ENCODE measurements around the gene TEX101.

Gene TEX101

GRCh38 chr19:43395561-43395960 lies 19.1 kb upstream of the TEX101 start:
- Mint-ChIP-seq H3K27ac (no peak overlapping the region), H3K4me3 (no peak overlapping the region), H3K4me1 (ENCODE audit: low read depth) (no peaks in the 10 kb centered on the region), H3K27me3 (ENCODE audit: low read depth) (peaks cover 4% of the 10 kb centered on the region), H3K36me3 (ENCODE audit: low read depth) (no peaks in the 10 kb centered on the region), H3K9me3 (no peaks in the 10 kb centered on the region)

DNA sequence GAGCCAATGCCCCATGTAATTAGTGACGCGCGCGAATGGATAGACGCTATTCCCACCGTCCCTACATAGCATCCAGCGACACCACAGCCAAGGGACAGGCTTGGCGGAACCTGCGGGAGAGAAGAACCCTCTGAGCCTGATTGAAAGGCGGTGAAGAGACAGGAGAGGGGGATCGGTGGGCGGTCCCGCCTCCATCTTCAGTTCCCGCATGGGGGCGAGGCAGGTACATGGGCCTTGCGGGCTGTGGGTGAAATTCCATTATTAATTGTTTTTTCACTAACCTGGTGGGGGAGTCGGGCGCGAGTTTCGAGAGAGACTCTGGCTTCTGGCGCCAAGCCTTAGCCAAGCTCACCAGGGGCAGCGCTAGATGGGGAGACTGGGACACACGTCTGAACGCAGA lies 8.4 kb upstream of the TEX101 start:
- no peaks in the 10 kb centered on the region for H3K27me3 Mint-ChIP-seq (ENCODE audit: low read depth)
- no peaks in the 10 kb centered on the region for H3K4me1 Mint-ChIP-seq (ENCODE audit: low read depth)
- no peak overlapping the region for H3K27ac Mint-ChIP-seq
- no peaks in the 10 kb centered on the region for H3K9me3 Mint-ChIP-seq
- H3K4me3 Mint-ChIP-seq: no peak overlapping the region
- no peaks in the 10 kb centered on the region for H3K36me3 Mint-ChIP-seq (ENCODE audit: low read depth)

- Mint-ChIP-seq H3K27me3 (ENCODE audit: low read depth) (no peaks in the 10 kb centered on the region), H3K4me3 (no peak overlapping the region), H3K36me3 (ENCODE audit: low read depth) (no peaks in the 10 kb centered on the region), H3K27ac (no peak overlapping the region), H3K4me1 (ENCODE audit: low read depth) (no peaks in the 10 kb centered on the region), H3K9me3 (no peaks in the 10 kb centered on the region)
Observed at GRCh38 chr19:43407416-43408005, 7.2 kb upstream of the TEX101 start.

DNA sequence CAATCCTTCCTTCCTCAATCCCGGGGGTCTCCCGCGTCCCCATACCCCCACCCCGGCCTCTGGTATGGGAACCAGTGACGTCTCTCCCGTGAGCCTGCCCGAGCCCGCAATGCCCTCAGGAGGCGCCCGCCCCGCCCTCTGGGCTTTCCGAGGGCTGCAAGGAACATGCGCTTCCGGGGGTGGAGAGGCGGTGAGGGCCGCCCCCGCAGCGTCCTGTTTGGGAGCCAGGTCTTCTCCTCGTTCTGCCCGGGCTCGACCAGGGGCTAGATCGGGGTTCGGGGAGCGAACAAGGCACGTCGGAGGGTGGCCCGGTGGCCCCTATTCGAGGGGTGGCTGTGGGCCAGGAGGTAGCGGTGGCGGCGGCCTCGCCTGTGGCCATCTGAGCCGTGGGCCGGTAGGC lies 6.6 kb upstream of the TEX101 start:
- no peak overlapping the region for H3K4me3 Mint-ChIP-seq
- H3K9me3 Mint-ChIP-seq: no peaks in the 10 kb centered on the region
- no peaks in the 10 kb centered on the region for H3K36me3 Mint-ChIP-seq (ENCODE audit: low read depth)
- no peak overlapping the region for H3K27ac Mint-ChIP-seq
- H3K27me3 Mint-ChIP-seq (ENCODE audit: low read depth): no peaks in the 10 kb centered on the region
- H3K4me1 Mint-ChIP-seq (ENCODE audit: low read depth): no peaks in the 10 kb centered on the region

- Mint-ChIP-seq H3K4me1 (ENCODE audit: low read depth) (no peaks in the 10 kb centered on the region), H3K36me3 (ENCODE audit: low read depth) (no peaks in the 10 kb centered on the region), H3K4me3 (no peak overlapping the region), H3K9me3 (no peaks in the 10 kb centered on the region), H3K27me3 (ENCODE audit: low read depth) (no peaks in the 10 kb centered on the region), H3K27ac (no peak overlapping the region)
Observed at GRCh38 chr19:43409415-43409814, 5.3 kb upstream of the TEX101 start.

GRCh38 chr19:43412441-43412840 lies 2.2 kb upstream of the TEX101 start:
- Mint-ChIP-seq H3K4me1 (ENCODE audit: low read depth) (no peaks in the 10 kb centered on the region), H3K27ac (no peak overlapping the region), H3K27me3 (ENCODE audit: low read depth) (no peaks in the 10 kb centered on the region), H3K4me3 (no peak overlapping the region), H3K9me3 (no peaks in the 10 kb centered on the region), H3K36me3 (ENCODE audit: low read depth) (no peaks in the 10 kb centered on the region)

- no peak overlapping the region for H3K27ac Mint-ChIP-seq
- no peaks in the 10 kb centered on the region for H3K36me3 Mint-ChIP-seq (ENCODE audit: low read depth)
- H3K4me3 Mint-ChIP-seq: no peak overlapping the region
- H3K9me3 Mint-ChIP-seq: no peaks in the 10 kb centered on the region
- no peaks in the 10 kb centered on the region for H3K4me1 Mint-ChIP-seq (ENCODE audit: low read depth)
- no peaks in the 10 kb centered on the region for H3K27me3 Mint-ChIP-seq (ENCODE audit: low read depth)
Observed at GRCh38 chr19:43416951-43417623, 2.4 kb downstream of the TEX101 start.

GRCh38 chr19:43420954-43421353 lies 6.3 kb downstream of the TEX101 start:
- Mint-ChIP-seq H3K27ac (no peak overlapping the region), H3K4me1 (ENCODE audit: low read depth) (peaks cover 4% of the 10 kb centered on the region), H3K27me3 (ENCODE audit: low read depth) (peaks cover 3% of the 10 kb centered on the region), H3K36me3 (ENCODE audit: low read depth) (no peaks in the 10 kb centered on the region), H3K9me3 (no peaks in the 10 kb centered on the region), H3K4me3 (no peak overlapping the region)

- no peaks in the 10 kb centered on the region for H3K9me3 Mint-ChIP-seq
- H3K27me3 Mint-ChIP-seq (ENCODE audit: low read depth): peaks cover 3% of the 10 kb centered on the region
- H3K27ac Mint-ChIP-seq: no peak overlapping the region
- H3K36me3 Mint-ChIP-seq (ENCODE audit: low read depth): no peaks in the 10 kb centered on the region
- peaks cover 4% of the 10 kb centered on the region for H3K4me1 Mint-ChIP-seq (ENCODE audit: low read depth)
- no peak overlapping the region for H3K4me3 Mint-ChIP-seq
Observed at GRCh38 chr19:43422000-43422688, 7.5 kb downstream of the TEX101 start.

- Mint-ChIP-seq H3K27me3 (ENCODE audit: low read depth) (peaks cover 3% of the 10 kb centered on the region), H3K36me3 (ENCODE audit: low read depth) (no peaks in the 10 kb centered on the region), H3K27ac (no peak overlapping the region), H3K9me3 (no peaks in the 10 kb centered on the region), H3K4me3 (no peak overlapping the region), H3K4me1 (ENCODE audit: low read depth) (peaks cover 4% of the 10 kb centered on the region)
Observed at GRCh38 chr19:43422689-43423066, 8.0 kb downstream of the TEX101 start.

GRCh38 chr19:43423779-43424178 lies 9.1 kb downstream of the TEX101 start:
- Mint-ChIP-seq H3K9me3 (no peaks in the 10 kb centered on the region), H3K27ac (no peak overlapping the region), H3K4me3 (no peak overlapping the region), H3K4me1 (ENCODE audit: low read depth) (peaks cover 4% of the 10 kb centered on the region), H3K27me3 (ENCODE audit: low read depth) (peaks cover 3% of the 10 kb centered on the region), H3K36me3 (ENCODE audit: low read depth) (no peaks in the 10 kb centered on the region)

DNA sequence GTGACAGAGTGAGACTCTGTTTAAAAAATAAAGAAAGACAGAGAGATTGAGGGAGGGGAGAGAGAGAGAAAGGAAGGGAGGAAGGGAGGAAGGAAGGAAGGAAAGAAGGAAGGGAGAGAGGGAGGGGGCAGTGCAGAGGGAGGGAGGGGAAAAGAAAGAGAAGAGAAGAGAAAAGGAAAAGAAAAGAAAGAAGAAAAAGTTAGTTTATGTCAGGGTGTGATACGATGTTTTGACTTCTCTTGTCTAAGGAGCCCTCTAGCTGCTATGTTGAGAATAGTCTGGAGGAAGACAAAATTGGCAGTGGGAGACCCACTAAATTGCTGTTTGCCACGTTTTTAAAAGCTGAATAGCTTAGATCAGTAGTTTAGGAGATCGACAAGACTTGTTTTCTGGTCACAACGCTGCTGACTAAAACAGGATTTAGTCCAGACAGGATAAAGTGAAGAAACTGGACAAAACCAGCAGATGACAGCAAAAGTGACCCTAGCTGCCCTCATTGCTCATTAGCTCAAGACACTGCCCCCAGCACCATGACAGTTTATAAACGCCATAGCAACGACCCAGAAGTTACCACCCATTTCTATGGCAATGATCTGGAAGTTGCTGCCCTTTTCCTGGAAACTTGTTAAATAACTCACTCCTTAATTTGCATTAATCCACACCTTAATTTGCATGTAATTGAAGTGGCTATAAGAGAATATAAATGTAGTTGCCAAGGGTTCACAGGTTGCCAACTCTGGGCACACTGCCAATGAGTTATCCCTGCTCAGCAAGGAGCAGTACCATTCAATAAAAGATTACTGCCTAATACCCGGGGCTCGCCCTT lies 11.1 kb downstream of the TEX101 start:
- peaks cover 16% of the 10 kb centered on the region for H3K4me1 Mint-ChIP-seq (ENCODE audit: low read depth)
- H3K27me3 Mint-ChIP-seq (ENCODE audit: low read depth): peaks cover 3% of the 10 kb centered on the region
- no peaks in the 10 kb centered on the region for H3K36me3 Mint-ChIP-seq (ENCODE audit: low read depth)
- H3K9me3 Mint-ChIP-seq: no peaks in the 10 kb centered on the region
- H3K4me3 Mint-ChIP-seq: no peak overlapping the region
- H3K27ac Mint-ChIP-seq: no peak overlapping the region

DNA sequence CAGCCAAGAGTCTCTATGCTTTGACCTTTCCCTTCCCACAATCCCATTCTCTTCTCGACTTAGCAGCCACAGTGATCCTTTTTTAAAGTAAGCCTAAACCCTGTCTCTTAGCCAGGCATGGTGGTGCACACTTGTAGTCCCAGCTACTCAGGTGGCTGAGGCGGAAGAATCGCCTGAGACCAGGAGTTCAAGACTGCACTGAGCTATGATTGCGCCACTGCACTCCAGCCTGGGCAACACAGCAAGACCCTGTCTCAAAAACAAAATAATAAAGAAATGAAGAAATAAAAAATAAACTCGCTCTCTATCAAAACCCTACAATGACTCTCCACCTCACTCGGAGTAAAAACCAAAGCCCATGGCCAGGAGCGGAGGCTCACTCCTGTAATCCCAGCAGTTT lies 14.7 kb downstream of the TEX101 start:
- Mint-ChIP-seq H3K4me1 (ENCODE audit: low read depth) (peaks cover 28% of the 10 kb centered on the region), H3K27ac (peak overlapping the region; percentile 16), H3K27me3 (ENCODE audit: low read depth) (peaks cover 7% of the 10 kb centered on the region), H3K4me3 (no peak overlapping the region), H3K36me3 (ENCODE audit: low read depth) (no peaks in the 10 kb centered on the region), H3K9me3 (no peaks in the 10 kb centered on the region)

DNA sequence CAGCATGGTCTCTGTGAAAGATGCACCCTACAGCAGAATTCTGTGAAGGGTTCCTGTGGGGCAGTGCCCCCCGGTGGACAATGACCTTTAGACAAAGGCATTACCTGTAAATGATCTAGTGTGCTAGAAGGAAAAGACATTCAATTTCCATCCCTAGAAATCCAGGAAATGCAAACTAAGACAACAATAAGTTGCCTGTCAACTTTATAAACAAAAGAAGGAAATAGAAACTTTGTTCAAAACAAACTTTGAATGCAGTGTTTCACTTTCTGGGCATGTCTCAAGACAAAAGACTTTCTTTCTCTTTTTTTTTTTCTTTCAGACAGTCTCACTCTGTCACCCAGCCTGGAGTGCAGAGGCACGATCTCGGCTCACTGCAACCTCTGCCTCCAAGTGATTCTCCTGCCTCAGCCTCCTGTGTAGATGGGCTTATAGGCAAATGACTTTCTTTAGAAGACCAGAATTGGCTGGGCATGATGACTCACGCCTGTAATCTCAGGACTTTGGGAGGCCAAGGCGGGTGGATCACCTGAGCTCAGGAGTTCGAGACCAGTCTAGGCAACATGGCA lies 15.5 kb downstream of the TEX101 start:
- no peaks in the 10 kb centered on the region for H3K36me3 Mint-ChIP-seq (ENCODE audit: low read depth)
- H3K27ac Mint-ChIP-seq: peak overlapping the region; percentile 71
- H3K4me3 Mint-ChIP-seq: no peak overlapping the region
- peaks cover 28% of the 10 kb centered on the region for H3K4me1 Mint-ChIP-seq (ENCODE audit: low read depth)
- no peaks in the 10 kb centered on the region for H3K9me3 Mint-ChIP-seq
- peaks cover 4% of the 10 kb centered on the region for H3K27me3 Mint-ChIP-seq (ENCODE audit: low read depth)

Measured in T-helper 1 cell treated with Interleukin-12 subunit alpha and Interleukin-12 subunit beta and Interleukin-4 antibody, amounts not matched to agents 30 μg/mL and 1 μg/mL, for 36 hours (primary cell).